ENCODE measurements around the gene ZNF296.

ZNF296 gene

DNA sequence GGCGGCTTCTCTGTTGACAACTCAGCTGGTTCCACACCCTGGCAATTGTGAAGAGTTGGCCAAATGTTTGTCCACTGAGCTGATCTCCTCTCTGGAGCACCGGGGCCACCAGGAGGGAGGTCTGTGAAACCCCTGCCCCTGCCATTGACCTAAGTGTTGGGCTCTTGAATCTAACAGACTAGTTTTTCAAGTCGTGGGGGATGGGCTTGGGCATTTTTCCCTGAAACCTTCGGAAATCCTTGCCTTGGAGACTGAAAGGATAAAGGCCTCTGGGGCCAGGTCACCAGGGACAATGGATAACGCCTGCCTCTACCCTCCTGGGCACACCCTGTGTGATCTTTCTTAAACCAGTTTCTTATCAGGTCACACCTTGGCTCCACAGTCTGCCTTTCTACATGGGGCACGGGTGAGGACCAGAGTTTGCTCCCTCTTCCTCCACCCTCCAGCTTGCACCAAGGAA lies 3.7 kb upstream of the ZNF296 start:
- DNase-seq, result no peak

- peak; percentile 83 for DNase-seq
Measured at GRCh38 chr19:45079063-45079910, 3.0 kb upstream of the ZNF296 start, which contains the start of gene GEMIN7. Gene GEMIN7, plus strand, starts transcription at chr19:45079260. Its CDS starts 10,855 bp downstream, at chr19:45090115.

DNA sequence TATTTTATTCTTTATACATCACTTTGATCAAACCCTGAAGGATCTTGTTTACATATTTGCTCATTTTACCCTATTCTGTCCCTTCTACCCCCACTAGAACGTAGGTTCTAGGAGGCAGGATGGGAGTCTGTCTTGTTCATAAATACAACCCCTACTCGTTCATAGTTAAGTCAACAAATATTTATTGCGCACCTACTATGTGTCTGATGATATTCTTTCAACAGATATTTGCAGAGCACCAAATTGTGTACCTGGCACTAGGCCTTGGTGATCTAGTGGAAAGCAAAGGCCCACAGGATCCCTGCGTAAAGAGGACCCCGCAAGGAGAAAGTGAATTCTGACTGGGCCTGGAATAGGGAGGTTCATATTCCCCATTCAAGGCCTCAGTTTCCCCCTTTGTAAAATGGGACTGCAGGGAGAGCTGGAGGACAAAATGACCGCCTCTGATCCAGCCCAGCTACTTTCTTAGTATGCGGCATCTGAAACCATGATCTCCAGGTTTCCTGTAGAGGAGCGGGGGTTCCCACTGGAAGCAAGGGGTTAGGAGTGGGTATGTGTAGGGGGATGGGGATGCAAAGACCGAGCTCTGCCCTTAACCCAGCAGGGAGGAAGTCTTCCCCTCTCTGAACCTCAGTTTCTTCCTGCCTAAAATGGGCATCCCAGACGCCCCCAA lies 2.2 kb upstream of the ZNF296 start:
- no peak for DNase-seq

DNA sequence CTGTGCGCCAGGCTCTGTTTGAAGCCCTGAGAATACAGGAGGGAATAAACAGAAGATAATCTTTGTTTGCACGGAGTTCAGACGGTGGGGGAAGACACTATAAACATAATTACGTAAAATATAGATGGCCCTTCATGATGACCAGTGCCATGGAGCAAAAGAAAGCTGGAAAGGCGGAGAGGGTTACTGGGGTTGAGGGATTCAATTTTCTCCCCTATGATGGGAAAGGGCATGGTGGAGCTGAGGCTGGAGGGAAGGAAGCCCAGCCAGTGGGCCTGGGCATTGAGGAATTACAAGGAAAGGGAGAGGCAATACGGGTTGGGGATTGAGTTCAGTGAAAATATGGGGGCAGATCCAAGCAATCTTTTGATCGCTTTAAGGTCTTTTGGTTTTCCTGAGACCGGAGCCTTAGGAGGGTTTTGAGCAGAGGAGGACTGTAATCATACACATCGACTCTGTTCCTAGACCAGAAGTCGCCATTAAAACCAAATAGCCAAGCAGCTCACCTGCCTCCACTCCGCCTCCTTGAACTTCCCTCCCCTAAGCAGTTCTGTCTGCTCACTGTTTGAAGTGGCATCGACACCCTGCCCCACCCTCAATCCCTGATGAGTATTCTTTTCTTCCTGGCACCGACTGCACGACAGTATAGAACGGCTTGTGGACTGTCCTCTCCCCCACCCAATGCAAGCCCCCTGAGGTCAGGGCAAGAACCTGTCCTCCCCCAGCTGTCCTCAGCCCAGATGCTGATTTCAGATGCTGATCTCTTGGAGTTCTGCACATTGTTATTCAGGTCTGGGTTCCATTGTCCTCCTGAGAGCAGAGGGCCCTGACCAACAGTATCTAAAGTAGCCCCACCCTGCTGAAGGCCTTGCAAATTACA lies 813 bp upstream of the ZNF296 start:
- no peak for DNase-seq

DNA sequence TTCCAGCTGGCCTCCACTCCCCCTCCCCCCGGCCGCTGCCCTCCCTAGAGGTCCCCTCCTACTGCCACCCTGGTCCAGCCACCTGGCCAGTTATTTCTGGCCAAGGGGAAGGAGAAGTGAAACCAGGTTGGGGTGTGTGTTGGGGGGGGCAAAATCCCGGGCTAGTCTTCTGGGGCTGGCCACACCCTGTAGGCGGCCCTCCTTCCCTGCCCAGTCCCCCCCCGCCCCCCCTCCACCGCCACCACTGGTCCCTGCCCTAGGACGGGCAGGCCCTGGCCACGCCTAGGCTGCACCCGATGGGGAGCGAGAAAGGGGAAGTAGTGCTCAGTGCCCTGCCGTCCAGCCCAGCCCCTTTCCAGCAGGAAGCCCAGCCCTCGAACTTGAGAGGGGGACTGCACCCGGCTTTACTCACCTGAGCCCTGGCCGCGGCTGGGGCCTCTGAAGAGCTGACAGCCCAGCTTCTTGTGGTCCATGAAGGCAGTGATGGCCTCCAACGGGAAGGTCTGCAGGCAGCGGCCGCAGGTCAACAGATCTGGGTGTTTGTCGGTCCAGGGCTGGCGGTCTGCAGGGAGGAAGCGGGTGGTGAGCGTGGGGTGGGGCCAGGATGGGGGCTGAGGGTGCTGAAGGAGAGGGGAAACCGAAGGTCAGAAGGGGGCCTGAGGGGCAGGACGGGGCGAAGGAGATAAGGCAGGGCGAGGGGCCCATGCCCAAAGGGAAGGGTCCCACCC lies 813 bp downstream of the ZNF296 start:
- DNase-seq, result peak; percentile 66

DNA sequence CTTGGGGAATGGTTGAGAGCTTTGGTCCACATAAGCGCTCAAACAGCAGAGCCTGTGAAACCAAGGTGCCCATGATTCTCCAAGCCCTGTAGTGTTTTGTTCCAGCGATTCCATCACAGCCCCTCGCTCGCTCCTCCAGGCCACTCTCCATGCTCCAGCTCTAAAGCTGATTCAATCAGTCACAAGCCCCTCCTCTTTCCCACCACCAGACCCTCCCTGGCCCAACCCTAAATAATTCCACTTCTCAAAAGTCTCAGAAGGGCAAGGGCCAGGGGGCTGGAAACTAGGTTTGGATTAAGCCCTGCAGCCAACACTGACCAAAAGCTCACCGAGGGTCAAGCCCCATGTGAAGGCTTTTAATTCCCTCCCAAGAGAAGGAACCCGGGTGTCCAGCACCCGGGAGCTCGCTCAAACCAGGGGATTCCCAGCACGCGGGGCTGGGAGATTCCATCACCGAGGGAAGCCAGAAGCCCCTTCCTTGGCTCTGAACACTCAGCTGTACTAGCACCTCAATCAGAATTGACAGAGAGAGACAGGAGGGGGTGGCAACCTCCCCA lies 1.5 kb downstream of the ZNF296 start:
- DNase-seq, result no peak

DNA sequence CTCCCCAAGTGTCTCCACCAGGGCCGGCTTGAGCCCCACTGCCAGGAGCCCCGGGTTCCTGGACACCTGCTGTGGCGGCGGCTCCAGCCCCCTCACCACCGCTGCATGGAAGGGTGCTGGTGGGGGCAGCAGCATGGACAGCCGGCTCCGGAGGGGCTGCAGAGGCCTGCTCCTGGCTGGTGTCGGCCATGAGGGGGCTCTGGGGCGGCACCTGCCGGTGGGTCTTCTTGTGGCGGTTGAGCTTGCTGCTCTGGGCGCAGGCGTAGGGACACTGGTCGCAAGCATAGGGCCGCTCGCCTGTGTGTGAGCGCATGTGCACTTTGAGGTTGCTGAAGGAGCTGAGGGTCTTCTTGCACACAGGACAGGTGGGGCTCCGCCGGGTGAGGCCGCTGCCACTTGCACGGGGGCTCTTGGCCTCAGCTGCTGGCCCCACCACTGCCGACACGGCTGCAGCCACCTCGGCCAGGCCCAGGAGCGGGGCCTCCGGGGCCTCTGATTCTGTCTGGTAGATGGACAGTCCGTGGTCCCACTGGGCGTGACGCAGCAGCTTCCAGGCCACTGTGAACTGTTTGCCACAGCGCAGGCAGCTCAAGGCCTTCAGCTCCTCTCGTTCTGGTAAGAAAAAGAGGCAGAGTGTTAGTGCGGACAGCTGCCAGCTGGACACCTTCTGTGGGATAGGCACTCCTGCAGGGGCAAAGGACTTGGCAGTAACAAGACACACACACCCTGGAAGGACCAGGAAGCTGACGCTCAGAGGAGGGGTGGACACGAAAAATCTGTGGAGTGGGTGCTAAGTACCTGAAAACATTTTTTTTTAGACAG lies 4.1 kb downstream of the ZNF296 start:
- no peak for DNase-seq

DNA sequence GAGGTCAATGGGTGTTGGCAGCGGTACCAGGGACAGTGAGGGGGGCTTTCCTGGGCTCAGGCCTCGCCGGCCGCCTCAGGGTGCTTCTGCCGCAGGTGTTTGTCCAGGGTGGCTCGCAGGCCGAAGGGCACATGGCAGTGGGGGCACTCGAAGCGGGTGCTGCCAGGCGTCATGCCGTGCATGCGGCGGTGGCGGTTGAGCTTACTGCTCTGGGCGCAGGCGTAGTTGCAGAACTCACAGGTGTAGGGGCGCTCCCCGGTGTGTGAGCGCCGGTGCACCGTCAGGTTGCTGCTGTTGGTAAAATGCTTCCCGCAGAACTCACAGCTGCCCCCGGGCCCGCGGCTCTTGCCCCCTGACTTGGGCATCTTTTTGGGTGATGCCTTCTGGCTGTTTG lies 4.7 kb downstream of the ZNF296 start:
- no peak for DNase-seq

GRCh38 chr19:45070861-45071544 lies 5.3 kb downstream of the ZNF296 start:
- DNase-seq, result no peak

DNA sequence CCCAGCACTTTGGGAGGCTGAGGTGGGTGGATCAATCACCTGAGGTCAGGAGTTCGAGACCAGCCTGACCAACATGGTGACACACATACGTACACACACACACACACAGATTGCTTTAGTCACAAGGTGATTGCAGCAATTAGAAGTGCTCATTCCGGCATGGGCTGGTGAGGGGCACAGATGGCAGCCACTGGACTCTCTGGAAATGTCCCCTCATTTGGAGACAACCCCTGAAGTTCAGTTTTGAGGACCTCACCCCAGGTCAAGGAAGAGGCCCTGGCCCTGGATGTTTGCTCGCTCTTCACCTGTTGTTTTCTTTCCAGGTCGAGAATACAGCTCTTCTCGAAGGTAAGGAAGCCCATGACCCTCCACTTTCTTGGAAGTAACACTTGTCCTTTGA lies 6.1 kb downstream of the ZNF296 start:
- peak; percentile 13 for DNase-seq

DNA sequence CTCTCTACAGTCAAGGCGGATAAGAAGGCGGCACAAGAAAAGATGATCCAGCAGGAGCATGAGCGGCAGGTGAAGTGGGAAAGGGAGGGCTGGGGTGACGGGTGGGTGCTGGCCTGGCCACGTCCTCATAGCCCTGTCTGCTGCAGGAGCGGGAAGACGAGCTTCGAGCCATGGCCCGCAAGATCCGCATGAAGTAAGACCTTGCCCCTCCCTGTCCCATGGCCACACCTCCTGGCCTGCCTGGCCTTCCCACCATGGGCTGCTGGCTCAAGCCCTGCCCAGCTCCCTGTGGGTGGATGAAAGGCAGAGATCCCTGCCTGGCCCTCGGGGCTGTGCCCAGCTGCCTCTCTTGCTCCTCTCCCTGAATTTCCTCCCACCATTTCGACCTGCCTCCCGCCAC lies 7.2 kb downstream of the ZNF296 start:
- DNase-seq, result peak; percentile 31

- no peak for DNase-seq
Measured at GRCh38 chr19:45068041-45068440, 8.2 kb downstream of the ZNF296 start.

GRCh38 chr19:45066921-45067661 lies 9.2 kb downstream of the ZNF296 start:
- peak; percentile 16 for DNase-seq

DNA sequence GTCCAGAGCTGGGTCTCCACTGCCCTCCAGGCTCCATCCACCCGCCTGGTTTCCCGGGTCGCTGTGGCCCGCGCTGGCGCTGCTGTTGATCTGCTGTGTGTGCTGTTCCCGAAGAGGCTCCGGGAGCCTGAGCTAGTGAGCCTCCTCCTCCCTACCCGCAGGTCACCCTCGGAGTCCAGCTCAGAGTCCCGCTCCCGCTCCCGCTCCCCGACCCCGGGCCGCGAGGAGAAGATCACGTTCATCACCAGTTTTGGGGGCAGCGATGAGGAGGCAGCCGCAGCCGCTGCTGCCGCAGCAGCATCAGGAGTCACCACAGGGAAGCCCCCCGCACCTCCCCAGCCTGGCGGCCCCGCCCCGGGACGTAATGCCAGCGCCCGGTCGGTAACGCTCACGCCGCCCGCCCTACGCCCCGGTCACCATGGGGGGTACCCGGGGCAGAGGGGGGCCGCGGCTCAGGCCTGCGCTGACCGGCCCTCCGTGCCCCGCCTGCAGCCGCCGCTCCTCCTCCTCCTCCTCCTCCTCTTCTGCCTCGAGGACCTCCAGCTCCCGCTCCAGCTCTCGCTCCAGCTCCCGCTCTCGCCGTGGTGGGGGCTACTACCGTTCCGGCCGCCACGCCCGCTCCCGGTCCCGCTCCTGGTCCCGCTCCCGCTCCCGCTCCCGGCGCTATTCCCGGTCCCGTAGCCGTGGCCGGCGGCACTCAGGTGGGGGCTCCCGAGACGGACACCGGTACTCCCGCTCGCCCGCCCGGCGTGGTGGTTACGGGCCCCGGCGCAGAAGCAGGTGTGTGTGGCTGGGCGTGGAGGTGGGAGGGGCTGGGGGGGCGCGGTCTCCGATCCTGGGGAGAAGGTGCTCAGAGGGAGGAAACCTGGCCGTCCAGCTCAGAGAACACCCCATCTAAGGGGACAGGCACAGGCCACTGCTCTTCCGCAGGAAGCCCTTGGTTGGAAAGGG lies 12.2 kb downstream of the ZNF296 start:
- DNase-seq, result no peak

- no peak for DNase-seq
Measured at GRCh38 chr19:45061965-45062364, 14.3 kb downstream of the ZNF296 start.

DNA sequence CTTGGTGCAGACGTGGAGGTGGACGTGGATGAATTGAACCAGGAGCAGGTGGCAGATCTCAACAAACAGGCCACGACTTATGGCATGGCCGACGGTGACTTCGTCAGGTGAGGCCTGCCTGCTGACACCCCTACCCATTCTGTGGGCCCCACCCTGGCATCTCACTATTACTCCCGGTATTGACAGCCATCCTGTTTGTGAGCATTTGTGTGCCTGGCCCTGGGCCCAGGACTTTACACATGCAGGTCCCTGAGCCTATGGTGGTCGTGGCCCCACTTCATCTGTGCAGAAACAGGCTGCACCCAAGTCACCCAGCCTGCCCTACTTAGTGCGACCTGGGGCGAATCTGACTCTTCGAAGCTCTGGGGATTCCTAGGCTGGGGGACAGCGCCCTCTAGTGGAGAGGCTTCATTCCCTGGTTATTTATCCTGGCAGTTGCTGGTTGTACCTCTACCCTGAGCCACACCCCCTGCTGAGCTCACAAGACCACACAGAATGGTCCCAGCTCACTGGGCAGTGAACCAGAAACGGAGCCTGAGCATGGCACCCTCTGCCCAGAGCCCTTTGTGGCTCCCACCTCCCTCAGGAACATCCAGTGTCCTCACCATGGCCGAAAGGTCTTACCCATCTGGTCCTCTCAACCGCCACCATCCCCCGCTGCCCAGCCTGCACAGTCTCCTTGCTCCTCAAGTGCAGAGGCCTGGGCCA lies 16.9 kb downstream of the ZNF296 start:
- no peak for DNase-seq

DNA sequence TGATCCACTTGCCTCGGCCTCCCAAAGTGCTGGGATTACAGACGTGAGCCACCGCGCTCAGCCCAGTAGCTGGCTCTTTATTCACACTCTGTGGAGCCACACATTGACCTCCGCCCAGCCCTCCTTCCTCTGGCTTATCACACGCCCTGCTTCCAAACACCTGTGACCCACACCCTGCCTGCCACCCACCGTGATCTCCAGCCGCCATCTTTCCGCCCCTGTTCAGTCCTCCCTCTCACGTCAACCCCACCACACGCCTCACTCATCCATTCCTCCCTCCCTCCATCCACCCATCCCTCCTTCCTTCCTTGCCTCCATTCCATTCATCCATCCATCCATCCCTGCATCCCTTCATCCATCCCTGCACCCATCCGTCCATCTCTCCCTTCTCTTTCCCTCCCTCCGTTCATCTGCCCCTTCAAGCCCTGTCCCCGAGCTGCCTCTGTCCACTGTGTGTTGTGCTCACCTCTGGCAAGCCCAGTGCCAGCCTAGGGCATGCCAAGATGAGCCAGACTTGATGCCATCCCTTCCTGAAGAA lies 17.6 kb downstream of the ZNF296 start:
- no peak for DNase-seq

DNA sequence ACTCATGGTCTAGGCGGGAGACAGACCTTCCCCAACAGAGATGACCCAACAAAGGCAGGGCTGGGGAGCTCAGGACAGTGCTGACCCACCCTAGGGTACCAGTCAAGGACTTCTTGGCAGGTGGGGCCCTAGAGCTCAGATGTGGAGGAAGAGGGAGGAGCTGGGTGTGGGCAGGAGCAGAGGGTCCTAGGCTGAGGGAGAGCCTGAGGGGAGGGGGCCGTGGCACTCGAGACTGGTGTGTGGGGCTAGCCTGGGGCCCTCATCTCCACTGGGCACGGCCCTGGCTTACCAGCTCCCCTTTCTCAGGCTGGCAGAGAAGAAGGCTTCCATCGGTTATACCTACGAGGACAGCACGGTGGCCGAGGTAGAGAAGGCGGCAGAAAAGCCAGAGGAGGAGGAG lies 18.8 kb downstream of the ZNF296 start:
- DNase-seq, result no peak
